Activated gamma-delta T cell (primary cell): ENCODE results near the gene STX7.
A peak's percentile ranks its signal among the peaks of the same experiment; 100 is the strongest.

Experiments used
- DNase-seq: peaks from one replicate; lab custom pipeline; 2025; lab: John Stamatoyannopoulos, UW

STX7 gene

DNA sequence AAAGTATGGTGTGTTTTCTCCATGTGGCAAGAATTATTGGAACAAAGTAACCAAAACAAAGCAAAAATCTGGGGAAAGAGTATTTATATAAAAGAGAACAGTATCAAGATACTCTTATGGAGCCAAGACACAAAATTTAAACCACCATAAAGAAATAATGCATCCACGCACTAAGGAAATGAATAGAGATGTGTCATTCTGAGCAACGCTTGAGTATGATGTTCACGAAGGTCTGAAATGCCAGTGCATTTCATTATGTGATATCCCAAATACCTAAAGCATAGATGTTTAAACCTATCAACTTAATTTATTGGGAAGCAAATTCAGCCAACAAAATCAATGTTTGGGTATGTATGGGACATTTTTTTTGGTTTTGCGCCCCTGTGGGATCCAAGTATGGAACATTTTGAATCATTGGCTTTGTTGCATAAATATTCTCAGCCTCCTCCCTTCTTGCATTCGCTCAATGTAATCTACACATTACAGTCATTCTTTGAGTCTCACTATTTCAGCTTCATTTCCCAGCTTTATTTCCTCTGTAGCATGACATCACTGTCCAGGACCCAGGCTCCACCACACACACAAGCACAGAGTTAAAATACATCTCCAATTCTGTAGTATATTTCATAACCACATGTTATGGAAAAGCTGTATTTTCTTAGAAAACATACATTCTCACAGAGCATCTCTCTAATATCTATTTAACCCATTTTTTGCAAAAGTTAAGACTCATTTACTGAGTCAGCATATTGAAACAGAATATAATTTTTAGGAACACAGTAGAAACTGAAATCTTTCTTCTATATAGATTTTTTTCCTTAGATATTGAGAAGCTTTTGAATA, 100.0 kb downstream of the STX7 start:
- no peak for DNase-seq

DNA sequence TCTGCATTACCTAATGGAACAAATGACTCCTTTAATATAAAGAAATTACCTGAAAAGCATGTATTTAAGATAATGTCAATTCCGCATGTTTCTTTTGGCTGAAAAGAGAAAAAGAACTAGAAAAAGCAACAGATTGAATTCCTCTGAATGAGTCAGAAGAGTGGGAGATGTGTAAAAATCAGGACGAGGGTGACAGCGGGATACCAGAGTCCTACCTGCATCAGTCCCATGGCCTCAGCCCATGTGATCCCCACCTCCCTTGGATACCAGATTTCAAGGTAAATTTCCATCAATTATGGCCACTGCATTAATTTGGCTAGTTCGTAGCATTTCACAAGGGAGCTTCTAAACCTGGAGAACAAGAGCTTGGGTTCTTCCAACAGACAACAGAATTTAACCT, 101.6 kb downstream of the STX7 start:
- DNase-seq = no peak

DNA sequence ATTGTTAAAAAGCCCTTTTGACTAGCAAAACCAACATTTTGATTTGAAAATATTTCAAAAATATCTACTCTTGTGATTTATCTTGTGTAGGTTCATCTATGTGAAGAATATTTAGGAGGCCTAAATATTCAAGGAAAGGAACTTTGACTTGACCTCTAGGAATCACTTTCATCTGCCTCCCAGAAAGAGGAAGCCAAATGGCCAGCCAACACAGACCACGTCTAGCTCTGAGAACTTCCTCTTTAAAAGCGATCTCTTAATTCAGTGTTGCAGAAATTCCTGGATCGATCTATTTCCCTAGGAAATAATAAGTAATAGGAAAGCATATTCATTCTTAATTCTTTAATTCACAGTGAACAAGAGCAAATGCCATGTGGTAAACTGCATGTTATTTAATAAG, 102.1 kb downstream of the STX7 start:
- no peak for DNase-seq

DNA sequence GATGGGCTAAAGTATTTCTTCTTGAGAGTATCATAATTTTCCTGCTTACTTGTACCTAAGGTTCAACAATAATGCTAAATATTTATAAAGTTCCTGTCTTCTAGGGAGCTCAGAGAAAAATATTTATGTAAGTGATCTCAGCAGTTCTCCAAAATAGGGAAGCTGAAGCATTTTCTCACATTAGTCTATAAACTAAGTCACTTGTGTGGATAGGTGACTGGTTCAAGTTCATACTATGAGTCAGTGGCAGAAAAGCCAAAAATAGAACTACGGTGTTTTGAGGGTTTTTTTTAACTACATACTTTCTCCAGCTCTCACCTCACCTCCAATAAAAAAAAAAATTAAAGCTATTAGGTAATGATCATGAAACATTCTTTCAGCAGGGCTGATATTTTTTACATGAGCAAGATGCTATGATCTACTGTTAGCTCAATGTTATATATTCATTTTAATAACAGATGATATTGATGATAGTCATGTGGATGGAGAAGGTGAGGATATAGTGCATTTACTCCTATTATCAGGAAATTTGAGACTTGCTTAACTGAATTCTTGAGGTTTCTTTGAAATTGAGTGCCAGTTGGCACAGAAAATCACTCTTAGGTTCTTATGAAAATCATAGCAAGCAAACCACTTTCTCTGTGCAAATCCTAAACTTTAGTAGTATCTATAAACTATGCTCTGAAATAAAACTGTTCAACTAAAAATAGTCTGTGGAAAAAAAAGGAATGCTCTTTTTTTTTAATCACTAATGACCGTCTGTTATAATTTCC, 107.6 kb downstream of the STX7 start:
- no peak for DNase-seq

DNA sequence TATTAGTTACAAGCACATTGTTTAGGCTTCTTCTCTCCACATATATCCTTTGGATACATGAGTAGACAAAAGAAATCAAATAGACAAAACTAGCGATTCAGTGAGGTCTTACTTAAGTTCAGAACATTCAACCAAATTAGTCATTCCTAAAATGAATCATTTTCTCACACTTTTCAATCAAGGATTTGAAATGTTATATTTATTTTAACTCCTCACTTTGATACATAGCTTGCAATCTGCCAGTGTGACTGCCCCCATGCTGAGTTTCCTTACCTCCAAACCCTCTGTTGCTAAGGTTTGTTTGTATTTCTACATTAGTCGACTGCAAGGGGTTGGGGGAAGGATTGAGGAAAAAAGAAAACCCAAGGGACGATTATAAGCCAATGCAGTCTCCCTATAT, 108.2 kb downstream of the STX7 start:
- DNase-seq = no peak

DNA sequence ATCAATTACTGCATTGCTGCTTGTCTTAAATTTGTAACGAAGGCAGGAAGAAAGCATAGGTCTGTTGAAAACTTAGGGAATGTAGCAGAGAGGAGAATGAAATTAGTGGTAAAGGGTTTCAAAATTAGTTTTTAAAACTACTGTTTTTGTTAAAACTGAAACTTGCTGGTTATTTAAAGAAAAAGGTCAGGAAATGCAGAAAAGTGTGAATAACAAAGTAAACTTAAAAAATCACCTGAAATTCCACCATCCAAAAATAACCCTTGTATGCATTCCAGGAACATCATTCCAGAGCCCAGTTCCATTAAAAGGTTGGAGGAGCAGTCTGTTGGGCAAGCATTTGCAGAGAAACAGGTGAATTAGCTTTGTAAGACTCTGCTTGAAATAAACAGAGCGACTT, 108.6 kb downstream of the STX7 start:
- DNase-seq = no peak

DNA sequence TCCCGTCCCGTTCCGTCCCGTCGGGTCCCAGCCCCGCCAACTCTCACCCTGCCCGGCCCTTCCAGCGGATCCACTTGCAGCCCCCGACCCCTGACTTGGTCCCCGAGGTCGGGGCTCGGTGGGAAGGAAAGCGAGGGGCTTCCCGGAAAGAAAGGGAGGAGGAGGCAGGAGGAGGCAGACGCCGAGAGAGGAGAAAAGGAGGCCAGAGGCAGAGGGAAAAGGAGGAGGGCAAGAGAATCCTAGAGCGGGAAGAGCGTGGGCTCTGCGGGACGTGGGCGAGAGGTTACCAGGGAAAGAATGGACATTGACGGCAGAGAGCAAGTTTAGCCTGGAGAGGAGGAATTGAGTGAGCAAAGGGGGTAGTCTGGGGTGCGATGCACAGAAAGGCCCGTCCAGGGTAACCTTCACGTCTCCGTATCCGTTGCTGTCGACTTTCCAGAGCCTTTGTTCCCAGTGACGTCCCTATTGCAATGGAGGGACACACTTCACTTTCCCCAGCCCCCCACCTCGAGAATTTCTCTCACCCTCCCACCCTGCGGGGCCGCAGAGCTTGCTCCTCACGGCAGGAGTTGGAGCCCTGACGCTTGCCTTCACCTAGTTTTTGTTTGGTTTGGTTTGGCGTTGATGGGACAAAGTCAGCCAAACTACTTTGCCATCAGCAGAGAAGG, 111.2 kb downstream of the STX7 start:
- DNase-seq = no peak

DNA sequence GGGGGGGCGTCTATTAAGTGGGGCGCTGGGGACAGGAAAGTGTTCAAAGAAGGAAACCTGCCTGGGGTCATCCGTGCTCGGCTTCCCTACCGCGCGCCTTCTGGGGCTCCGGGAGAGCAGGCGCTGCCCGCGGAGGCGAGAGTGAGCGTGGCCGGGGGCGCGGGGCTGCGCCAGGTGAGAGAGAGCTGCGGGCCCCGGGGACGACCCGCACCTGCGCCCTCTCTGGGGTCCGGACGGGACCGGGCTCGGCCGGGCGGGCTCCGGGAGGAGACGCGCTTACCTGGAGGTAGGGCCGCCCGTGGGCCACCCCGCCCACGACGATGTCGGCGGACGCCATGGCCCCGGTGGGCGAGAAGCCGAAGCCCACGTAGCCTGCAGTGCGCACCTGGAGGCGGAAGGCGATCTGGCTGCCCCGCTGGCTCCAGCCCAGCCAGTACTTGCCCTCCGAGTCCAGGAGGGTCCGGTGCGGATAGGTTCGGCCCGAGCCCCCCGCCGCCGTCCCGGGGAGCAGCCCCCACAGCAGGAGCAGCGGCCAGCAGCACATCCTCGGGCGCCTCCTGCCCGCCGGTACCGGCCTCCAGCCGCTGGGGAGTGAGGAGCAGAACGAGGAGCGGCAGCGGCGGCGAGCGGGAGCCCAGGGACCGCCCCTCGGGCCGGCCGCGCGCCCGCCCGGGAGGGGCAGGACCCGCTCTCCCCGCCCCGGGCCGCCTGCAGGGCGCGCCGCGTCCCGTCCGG, 111.9 kb downstream of the STX7 start, which contains the start of gene MOXD1:
Gene MOXD1, minus strand, starts transcription at position 593 of the 735 bp plus-strand sequence. Its CDS starts 49 bp downstream, at position 544.
- DNase-seq = peak; percentile 10

DNA sequence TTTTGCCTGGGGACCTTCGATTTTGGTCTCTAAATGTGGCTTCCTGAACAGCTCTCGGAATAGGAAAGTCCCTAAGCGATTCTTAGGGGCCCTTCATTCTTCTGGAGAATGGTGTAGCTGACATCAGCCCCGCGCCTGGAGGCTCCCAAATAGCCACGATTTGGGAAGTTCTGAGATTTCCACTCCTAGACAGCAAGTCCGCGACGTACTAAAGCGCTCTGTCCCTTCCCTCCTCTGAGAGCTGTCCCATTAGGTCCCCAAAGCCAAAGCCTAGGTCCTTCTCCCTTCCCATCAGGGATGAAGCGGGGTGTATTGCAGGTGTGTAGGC, 112.4 kb downstream of the STX7 start:
- DNase-seq = no peak

DNA sequence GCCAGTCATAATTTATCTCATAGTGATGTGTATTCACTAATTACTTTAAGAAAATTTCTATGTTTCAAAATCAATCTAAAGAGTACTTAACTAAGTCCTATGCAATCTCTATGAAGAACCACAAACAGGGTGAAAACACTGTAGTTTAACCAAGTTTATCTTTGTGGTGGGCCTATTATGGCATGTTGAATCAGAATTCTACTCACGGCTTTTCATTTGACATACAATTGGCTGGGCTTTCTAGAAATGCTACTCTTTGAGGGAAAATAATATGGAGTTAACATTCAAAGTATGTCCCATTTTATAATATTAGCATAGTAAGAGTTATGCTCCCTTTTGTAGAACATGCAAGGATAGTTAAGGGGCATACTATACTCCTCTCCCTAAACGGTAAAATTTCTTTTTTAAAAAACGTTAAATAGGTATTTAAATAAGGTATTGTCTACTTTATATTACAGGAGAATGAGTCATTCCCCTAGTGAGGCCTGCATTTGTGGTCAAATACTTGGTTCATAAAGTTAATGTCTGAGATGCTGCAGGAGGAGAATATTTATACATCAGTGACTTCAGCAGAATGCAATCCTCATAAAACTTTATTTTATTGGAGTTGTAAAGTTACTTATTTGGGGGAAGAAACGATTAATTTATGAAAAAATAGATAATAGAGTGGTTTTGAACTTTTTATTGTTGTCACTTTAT, 113.4 kb downstream of the STX7 start:
- DNase-seq = no peak
